ENCODE results near the gene ASNS.

ASNS gene

DNA sequence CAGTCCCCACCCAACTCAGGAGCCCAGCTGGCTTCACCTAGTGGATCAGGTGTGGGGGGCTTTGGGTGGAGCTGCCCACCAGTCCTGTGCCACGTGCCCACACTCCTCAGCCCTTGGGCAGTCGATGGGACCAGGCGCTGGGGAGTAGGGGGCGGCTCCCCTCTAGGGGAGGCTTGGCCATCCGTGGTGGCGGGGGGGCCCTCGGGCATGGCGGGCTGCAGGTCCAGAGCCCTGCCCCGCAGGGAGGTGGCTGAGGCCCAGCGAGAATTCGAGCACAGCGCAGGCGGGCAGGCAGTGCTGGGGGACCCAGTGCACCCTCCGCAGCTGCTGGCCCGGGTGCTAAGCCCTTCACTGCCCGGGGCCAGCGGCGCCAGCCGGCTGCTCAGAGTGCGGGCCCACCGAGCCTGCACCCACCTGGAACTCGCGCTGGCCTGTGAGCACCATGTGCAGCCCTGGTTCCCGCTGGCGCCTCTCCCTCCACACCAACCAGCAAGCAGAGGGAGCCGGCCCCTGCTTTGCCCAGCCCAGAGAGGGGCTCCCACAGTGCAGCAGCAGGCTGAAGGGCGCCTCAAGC is 29.3 kb downstream of the ASNS start:
- DNase-seq (ENCODE audit: low read depth), result no peak

DNA sequence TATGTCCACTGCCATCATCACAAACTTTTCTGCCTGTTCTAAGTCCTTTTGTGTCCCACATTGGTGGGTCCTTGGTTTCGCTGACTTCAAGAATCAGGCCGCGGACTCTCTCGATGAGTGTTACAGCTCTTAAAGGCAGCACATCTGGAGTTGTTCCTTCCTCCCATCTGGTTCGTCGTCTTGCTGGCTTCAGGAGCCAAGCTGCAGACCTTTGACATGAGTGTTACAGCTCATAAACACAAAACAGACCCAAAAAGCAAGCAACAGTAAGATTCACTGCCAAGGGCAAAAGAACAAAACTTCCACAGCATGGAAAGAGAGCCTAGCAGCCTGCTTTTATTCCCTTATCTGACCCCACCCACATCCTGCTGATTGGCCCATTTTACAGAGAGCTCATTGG is 30.2 kb downstream of the ASNS start:
- no peak for DNase-seq (ENCODE audit: low read depth)

GRCh38 chr7:97835296-97836138 is 36.7 kb downstream of the ASNS start:
- DNase-seq (ENCODE audit: low read depth), result peak; percentile 13

DNA sequence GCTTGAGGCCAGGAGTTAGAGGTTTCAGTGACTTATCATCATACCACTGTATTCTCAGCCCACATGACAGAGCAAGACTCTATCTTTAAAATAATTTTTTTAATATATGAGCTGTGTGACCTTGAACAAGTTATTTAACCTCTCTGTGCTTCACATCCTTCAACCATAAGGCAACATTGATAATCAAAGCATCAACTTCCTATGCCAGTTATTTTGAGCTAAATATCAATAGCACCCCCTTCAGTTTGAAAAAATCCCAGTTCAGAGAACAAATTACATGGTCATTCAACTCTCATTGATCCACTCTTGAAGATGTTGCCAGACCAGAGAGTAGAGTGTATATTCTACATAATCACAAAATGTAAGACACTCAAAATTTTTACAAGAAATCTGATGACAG is 53.0 kb downstream of the ASNS start:
- DNase-seq (ENCODE audit: low read depth), result no peak

DNA sequence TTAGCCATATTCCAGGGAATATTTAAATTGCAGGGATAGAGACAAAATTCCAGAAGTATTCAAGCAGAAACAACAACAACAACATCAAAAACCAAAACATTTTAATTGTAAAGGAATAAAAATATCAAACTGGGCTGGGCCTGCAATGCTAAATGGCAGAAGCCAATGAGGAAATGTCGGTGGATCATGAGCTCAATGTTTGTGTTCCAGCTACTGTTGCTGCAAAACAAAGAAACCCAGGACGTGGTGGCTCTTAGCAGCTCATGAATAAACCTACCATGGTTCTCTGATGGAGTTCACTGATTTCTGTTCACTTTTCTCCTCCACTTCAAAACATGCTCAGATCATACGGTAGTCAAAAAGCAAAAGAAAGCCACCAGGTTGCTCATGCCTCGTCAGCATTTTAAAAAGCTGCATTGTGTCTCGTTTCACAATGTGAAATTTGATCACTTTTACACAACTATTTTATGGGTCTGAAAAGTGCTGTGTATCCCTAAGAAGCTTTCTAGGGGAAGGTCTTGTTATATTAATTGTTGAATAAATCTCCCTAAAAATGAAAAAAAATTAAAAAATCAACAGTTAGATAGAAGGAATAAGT is 54.0 kb downstream of the ASNS start:
- no peak for DNase-seq (ENCODE audit: low read depth)

Data from HS-5 (cell line).